Spleen (tissue), 11 donors: ENCODE data around the gene STX8. TPM values are rescaled to one million over a fixed set of nuclear protein-coding genes. Genes with fewer than 3 reads are reported as not detected.
"Not testable (repeated sequence)": the region's sequence is repeated elsewhere in the genome, so short reads cannot be mapped to it uniquely, and the experiment has no call there.

Experiments
- DNase-seq: peaks from one replicate; pipeline ENCODE4 v3.0.0-alpha.2; 2020
- H3K27ac ChIP-seq, 8 donors: fragments of 200-600 bp; sonication (generic) in 7 of 8; 1 replicate in 4 of 8; 2 replicates in 4 of 8; pipeline versions ENCODE4 v1.5.0 to v1.8.0; 2016 to 2021; ENCODE audit warnings: inconsistent platforms in 4 of 8, mild to moderate bottlenecking in 4 of 8, moderate library complexity in 1 of 8
- H3K27me3 ChIP-seq, 7 donors: fragments of 200-600 bp; sonication (generic) in 6 of 7; replicated peaks in 1 of 7; 1 replicate in 4 of 7; 2 replicates in 3 of 7; pipeline versions ENCODE4 v1.5.0 to v1.8.0; 2016 to 2021; ENCODE audit warnings: inconsistent platforms in 3 of 7, mild to moderate bottlenecking in 1 of 7
- H3K36me3 ChIP-seq, 6 donors: fragments of 200-600 bp; sonication (generic) in 5 of 6; 1 replicate in 4 of 6; 2 replicates in 2 of 6; pipeline versions ENCODE4 v1.5.0 to v1.8.0; 2016 to 2021; ENCODE audit warnings: inconsistent platforms in 2 of 6
- H3K4me1 ChIP-seq, 6 donors: fragments of 200-600 bp; sonication (generic) in 5 of 6; 1 replicate in 3 of 6; 2 replicates in 3 of 6; pipeline versions ENCODE4 v1.5.0 to v1.8.0; 2016 to 2021; ENCODE audit warnings: inconsistent platforms in 3 of 6
- H3K4me3 ChIP-seq, 8 donors: fragments of 200-600 bp; sonication (generic) in 7 of 8; 1 replicate in 4 of 8; 2 replicates in 4 of 8; pipeline versions ENCODE4 v1.5.0 to v1.8.0; 2016 to 2021; ENCODE audit warnings: inconsistent platforms in 4 of 8, mild to moderate bottlenecking in 4 of 8, moderate library complexity in 2 of 8
- H3K9me3 ChIP-seq, 8 donors: fragments of 200-600 bp; sonication (generic) in 7 of 8; 1 replicate in 4 of 8; 2 replicates in 4 of 8; pipeline versions ENCODE4 v1.5.0 to v1.8.0; 2016 to 2021; ENCODE audit warnings: inconsistent platforms in 4 of 8
- CTCF ChIP-seq, 11 experiments: fragments of 200-600 bp in 7 of 11; fragments of 450-650 bp in 4 of 11; sonication (generic) in 4 of 11; IDR thresholded peaks in 8 of 11; conservative IDR thresholded peaks in 3 of 11; 1 replicate in 7 of 11; 2 replicates in 4 of 11; pipeline versions ENCODE4 v1.4.0 to v1.8.0; 2016 to 2021; ENCODE audit warnings: antibody characterized with exemption in 11 of 11, inconsistent platforms in 4 of 11, mild to moderate bottlenecking in 1 of 11
- POLR2A ChIP-seq, 3 donors: fragments of 450-650 bp; IDR thresholded peaks; one replicate each; pipeline ENCODE4 v1.5.1; 2017; ENCODE audit warnings: antibody characterized with exemption in 3 of 3, mild to moderate bottlenecking in 1 of 3
- POLR2AphosphoS5 ChIP-seq, 3 donors: sonication (generic); formaldehyde crosslinking; IDR thresholded peaks; one replicate each; pipeline ENCODE4 v1.5.1; 2017; ENCODE audit warnings: antibody characterized with exemption in 3 of 3
- WGBS, 5 donors: extraction: QIAGEN DNeasy Blood & Tissue Kit in 3 of 5; methylation state at CpG; one replicate each; pipeline versions ENCODE4 v1.1.5 to v1.1.7; 2013 to 2018; 5-methylcytosine and 5-hydroxymethylcytosine counted together
- intact Hi-C: fragments of 100-400 bp; cut with DNase I; formaldehyde crosslinking; loops from one replicate; pipeline ENCODE4 v1.15.0; 2023; ENCODE audit warnings: low total_unique reads
- polyA plus RNA-seq, 3 donors: library from polyadenylated mRNA; stranded (reverse); fragments of 200-250 nt; gene quantifications; one replicate each; pipeline ENCODE4 v1.2.1, GENCODE V29; 2013
- total RNA-seq, 7 donors: library from RNA; depleted of rRNA in 3 of 7; stranded (reverse); fragments of >200 nt in 3 of 7; fragmentation: NEBNext Ultra II Directional in 4 of 7; extraction: Animal tissue kit (Norgen Biotek cat#: 25700) in 4 of 7; gene quantifications; one replicate each; pipeline versions ENCODE4 v1.1.0 to v1.2.1, GENCODE V29; 2016 to 2021
- donor health status: healthy with polysubstance abuse.
- donor health status: DM: no; HTN: no; CAD: no; lungs with moderate emphysema.
- donor health status: DM: no; HTN: no; CAD: no.
- donor health status: Bipolar disorder and iron deficiency.
- donor health status: healthy.
- donor health status: DM: no; HTN: no; CAD: no.
- donor health status: DM: yes; HTN: yes; CAD: no.

Gene STX8
- total and polyA plus RNA-seq, 10 donors = 37.3 to 59.8 (median 48.9) TPM

GRCh38 chr17:9346296-9346926 is 229.2 kb downstream of the STX8 start:
- H3K4me3 ChIP-seq = no peak overlapping the region
- intact Hi-C loops = no loop called here
- H3K27ac ChIP-seq = no peak overlapping the region
- H3K36me3 ChIP-seq = no peaks in the 10 kb centered on the region
- no peaks in the 10 kb centered on the region for H3K27me3 ChIP-seq
- no peaks in the 10 kb centered on the region for H3K9me3 ChIP-seq
- peaks cover 0 to 3% (median 0%) of the 10 kb centered on the region in 6 donors for H3K4me1 ChIP-seq
- no peak for TF ChIP-seq POLR2AphosphoS5 (IDR thresholded peaks at IDR 0.05)
- TF ChIP-seq CTCF (IDR thresholded peaks at IDR 0.05 in 8 of 11, conservative IDR thresholded peaks at IDR 0.05 in 3 of 11) = no peak
- no peak for TF ChIP-seq POLR2A (IDR thresholded peaks at IDR 0.05)
- 63 to 72% (median 66%) methylated on average over 5 of the region's 5 CpGs for WGBS, 5 donors
- DNase-seq = no peak

- Histone ChIP-seq H3K4me3 (no peak overlapping the region), H3K9me3 (no peaks in the 10 kb centered on the region), H3K27ac (no peak overlapping the region), H3K36me3 (no peaks in the 10 kb centered on the region), H3K4me1 (peaks cover 0 to 3% (median 0%) of the 10 kb centered on the region in 6 donors), H3K27me3 (no peaks in the 10 kb centered on the region)
- intact Hi-C loops = no loop called here
- WGBS, 5 donors = 82 to 90% (median 88%) methylated on average over 5 of the region's 5 CpGs
- DNase-seq = no peak
- TF ChIP-seq POLR2A (IDR thresholded peaks at IDR 0.05) (no peak), CTCF (IDR thresholded peaks at IDR 0.05 in 8 of 11, conservative IDR thresholded peaks at IDR 0.05 in 3 of 11) (no peak), POLR2AphosphoS5 (IDR thresholded peaks at IDR 0.05) (no peak)
These were observed 232.1 kb downstream of the STX8 start for GRCh38 chr17:9343516-9343915.

DNA sequence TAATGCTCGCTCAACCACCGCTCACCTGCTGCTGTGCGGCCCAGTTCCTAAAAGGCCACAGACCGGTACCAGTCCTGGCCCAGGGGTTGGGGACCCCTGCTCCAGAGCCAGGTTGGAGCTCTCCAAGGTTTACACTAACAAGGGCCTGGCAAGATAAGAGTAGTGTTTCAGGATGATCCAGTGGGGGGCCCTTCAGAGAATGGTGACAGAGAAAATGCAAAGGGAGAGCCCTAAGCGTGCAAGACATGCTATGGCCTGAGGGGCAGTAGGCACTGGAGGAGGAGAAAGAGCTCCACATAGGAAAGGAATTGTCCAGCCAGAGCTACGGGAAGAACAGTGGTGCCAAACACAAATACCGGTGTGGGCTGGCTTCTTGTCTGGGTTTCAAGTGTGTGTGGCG is 233.4 kb downstream of the STX8 start:
- Histone ChIP-seq H3K9me3 (peaks cover 0 to 6% (median 0%) of the 10 kb centered on the region in 8 donors), H3K27me3 (no peaks in the 10 kb centered on the region), H3K4me3 (no peak overlapping the region), H3K4me1 (no peaks in the 10 kb centered on the region), H3K27ac (no peak overlapping the region), H3K36me3 (no peaks in the 10 kb centered on the region)
- WGBS, 5 donors = 91 to 98% (median 95%) methylated on average over 8 of the region's 8 CpGs
- TF ChIP-seq POLR2AphosphoS5 (IDR thresholded peaks at IDR 0.05) (no peak), POLR2A (IDR thresholded peaks at IDR 0.05) (no peak), CTCF (IDR thresholded peaks at IDR 0.05 in 8 of 11, conservative IDR thresholded peaks at IDR 0.05 in 3 of 11) (no peak)
- intact Hi-C loops = no loop called here
- DNase-seq = no peak

DNA sequence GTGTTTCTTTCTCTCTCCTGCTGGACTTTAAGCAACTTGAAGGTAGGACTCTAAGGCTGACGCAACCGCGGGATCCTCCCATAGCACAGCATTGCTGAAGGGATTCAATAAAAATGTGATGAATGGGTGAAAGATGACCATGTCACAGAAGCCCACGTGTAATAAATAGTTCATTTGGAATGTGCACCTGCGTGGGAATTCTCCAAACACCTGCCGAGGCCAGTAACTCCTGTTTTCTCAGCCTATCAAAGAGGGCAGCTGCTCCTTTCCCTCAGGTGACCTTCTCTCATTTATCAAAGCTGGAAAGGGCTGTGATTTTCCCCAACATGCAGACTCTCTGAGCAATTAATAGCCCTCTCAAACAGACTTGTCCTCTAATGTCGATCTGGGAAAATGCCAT is 235.7 kb downstream of the STX8 start:
- peaks cover 0 to 9% (median 0%) of the 10 kb centered on the region in 6 donors for H3K36me3 ChIP-seq
- H3K4me1 ChIP-seq = no peaks in the 10 kb centered on the region
- WGBS, 5 donors = 86 to 93% (median 92%) methylated on average over 7 of the region's 7 CpGs
- H3K4me3 ChIP-seq = no peak overlapping the region
- TF ChIP-seq CTCF (IDR thresholded peaks at IDR 0.05 in 8 of 11, conservative IDR thresholded peaks at IDR 0.05 in 3 of 11) = no peak
- TF ChIP-seq POLR2A (IDR thresholded peaks at IDR 0.05) = no peak
- TF ChIP-seq POLR2AphosphoS5 (IDR thresholded peaks at IDR 0.05) = no peak
- no peaks in the 10 kb centered on the region for H3K27me3 ChIP-seq
- intact Hi-C loops = no loop called here
- peaks cover 3 to 26% (median 11%) of the 10 kb centered on the region in 8 donors for H3K9me3 ChIP-seq
- DNase-seq = no peak
- H3K27ac ChIP-seq = no peak overlapping the region

- Histone ChIP-seq H3K36me3 (peaks cover 0 to 13% (median 0%) of the 10 kb centered on the region in 6 donors), H3K9me3 (peaks cover 3 to 31% (median 16%) of the 10 kb centered on the region in 8 donors)
- DNase-seq, H3K27me3 ChIP-seq, intact Hi-C loops, H3K4me1 ChIP-seq, H3K27ac ChIP-seq, H3K4me3 ChIP-seq: not testable (repeated sequence)
- 87 to 96% (median 89%) methylated on average over 10 of the region's 10 CpGs for WGBS, 5 donors
These were observed 236.1 kb downstream of the STX8 start for GRCh38 chr17:9339482-9339881.
